Measurements from ENCODE around the gene TXNRD1.
A peak's percentile ranks its signal among the peaks of the same experiment; 100 is the strongest.

The TXNRD1 gene

DNA sequence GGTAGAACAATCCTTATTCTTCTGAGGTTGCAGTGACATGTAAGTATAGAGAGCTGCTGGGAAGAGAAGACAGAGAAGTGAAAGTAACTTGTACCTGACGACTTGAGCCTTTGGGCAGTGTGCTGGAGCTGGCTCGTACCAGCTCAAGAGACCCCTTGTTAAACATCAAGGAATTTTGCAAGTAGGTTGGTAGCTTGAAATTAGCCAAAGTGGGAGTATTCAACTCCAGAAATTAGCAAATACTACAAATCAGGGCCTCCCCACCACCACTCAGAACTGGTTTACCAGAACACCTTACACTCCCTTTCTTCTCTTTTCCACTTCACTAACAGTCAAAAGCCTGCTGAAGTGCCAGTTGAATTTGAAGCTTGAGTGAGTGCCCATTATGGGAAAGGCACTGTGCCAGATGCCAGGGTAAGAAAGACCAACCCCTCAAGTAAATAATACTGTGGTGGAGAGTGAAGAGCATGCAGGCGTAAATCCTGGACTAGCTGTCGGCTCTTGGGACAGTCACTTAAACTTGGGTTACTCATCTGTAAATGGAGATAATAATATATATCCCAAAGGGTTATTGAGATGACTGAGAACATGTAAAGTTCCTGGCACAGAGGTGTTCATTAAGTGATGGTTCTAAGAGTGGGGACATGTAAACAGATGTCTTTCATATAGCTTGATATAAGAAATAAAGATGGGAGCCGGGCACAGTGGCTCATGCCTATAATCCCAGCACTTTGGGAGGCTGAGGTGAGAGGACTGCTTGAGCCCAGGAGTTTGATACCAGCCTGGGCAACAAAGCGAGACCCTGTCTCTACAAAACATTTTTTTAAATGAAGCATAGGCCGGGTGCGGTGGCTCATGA, 60.9 kb downstream of the TXNRD1 start:
- TF ChIP-seq, protein P1, sequence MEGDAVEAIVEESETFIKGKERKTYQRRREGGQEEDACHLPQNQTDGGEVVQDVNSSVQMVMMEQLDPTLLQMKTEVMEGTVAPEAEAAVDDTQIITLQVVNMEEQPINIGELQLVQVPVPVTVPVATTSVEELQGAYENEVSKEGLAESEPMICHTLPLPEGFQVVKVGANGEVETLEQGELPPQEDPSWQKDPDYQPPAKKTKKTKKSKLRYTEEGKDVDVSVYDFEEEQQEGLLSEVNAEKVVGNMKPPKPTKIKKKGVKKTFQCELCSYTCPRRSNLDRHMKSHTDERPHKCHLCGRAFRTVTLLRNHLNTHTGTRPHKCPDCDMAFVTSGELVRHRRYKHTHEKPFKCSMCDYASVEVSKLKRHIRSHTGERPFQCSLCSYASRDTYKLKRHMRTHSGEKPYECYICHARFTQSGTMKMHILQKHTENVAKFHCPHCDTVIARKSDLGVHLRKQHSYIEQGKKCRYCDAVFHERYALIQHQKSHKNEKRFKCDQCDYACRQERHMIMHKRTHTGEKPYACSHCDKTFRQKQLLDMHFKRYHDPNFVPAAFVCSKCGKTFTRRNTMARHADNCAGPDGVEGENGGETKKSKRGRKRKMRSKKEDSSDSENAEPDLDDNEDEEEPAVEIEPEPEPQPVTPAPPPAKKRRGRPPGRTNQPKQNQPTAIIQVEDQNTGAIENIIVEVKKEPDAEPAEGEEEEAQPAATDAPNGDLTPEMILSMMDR (IDR thresholded peaks at IDR 0.05; ENCODE audit: low read depth, low read length) = no peak
- DNase-seq (ENCODE audit: low read depth in 2 of 2) = no peak
- H3K4me3 ChIP-seq (replicated peaks in 1 of 2; ENCODE audit: low read depth in 2 of 2, low read length in 2 of 2) = no peak overlapping the region

DNA sequence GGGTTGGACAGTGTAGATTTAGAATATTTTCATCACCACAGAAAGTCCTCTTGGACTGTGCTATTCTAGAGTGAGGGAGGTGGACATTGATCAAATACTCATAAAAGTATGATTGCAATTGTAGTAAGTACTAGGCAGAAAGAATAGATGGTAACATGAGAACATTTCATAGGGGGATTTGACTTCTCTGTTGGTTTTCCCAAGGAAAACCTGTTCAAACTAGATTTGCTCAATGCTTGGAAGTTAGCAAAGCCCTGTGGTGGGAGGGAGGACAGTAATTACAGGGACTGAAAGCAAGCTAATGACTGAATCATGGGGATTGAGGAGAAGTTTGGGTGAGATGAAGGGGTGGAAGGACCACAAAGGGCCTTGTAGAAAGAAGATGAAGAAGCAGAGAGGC, 63.6 kb downstream of the TXNRD1 start:
- no peak for DNase-seq (ENCODE audit: low read depth in 2 of 2)
- TF ChIP-seq, protein P1 (IDR thresholded peaks at IDR 0.05; ENCODE audit: low read depth, low read length) = no peak
- no peak overlapping the region for H3K4me3 ChIP-seq (replicated peaks in 1 of 2; ENCODE audit: low read depth in 2 of 2, low read length in 2 of 2)

DNA sequence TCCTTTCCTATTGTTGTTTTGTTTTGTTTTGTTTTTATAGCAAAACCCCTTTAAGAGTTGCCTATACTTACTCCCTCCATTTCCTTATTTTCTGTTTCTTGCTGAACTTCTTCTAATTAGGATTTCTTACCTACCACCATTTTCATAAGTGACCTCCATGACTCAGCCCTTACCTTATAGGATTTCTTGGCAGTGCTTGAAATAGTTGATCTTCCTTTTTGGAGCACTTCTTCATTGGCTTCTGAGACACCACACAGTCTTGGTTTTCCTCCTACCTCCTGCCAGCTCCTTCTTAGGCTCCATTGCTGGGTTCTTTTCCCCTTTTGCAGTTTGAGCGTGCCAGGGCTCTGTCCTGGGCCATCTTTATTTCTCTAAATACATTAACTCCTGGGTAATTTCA, 64.5 kb downstream of the TXNRD1 start:
- no peak overlapping the region for H3K4me3 ChIP-seq (replicated peaks in 1 of 2; ENCODE audit: low read depth in 2 of 2, low read length in 2 of 2)
- TF ChIP-seq, protein P1 (IDR thresholded peaks at IDR 0.05; ENCODE audit: low read depth, low read length) = no peak
- no peak for DNase-seq (ENCODE audit: low read depth in 2 of 2)

GRCh38 chr12:104280717-104281458, 65.3 kb downstream of the TXNRD1 start:
- TF ChIP-seq, protein P1 (IDR thresholded peaks at IDR 0.05; ENCODE audit: low read depth, low read length) = no peak
- no peak overlapping the region for H3K4me3 ChIP-seq (replicated peaks in 1 of 2; ENCODE audit: low read depth in 2 of 2, low read length in 2 of 2)
- DNase-seq (ENCODE audit: low read depth in 2 of 2) = peak; percentile 91 to 94

GRCh38 chr12:104281636-104282035, 66.1 kb downstream of the TXNRD1 start:
- peak in 1 of 2 donors; percentile 51 for DNase-seq (ENCODE audit: low read depth in 2 of 2)
- TF ChIP-seq, protein P1 (IDR thresholded peaks at IDR 0.05; ENCODE audit: low read depth, low read length) = no peak
- no peak overlapping the region for H3K4me3 ChIP-seq (replicated peaks in 1 of 2; ENCODE audit: low read depth in 2 of 2, low read length in 2 of 2)

GRCh38 chr12:104282109-104282508, 66.5 kb downstream of the TXNRD1 start:
- TF ChIP-seq, protein P1 (IDR thresholded peaks at IDR 0.05; ENCODE audit: low read depth, low read length) = no peak
- H3K4me3 ChIP-seq (replicated peaks in 1 of 2; ENCODE audit: low read depth in 2 of 2, low read length in 2 of 2) = no peak overlapping the region
- peak in 1 of 2 donors; percentile 72 for DNase-seq (ENCODE audit: low read depth in 2 of 2)

Data from cardiac fibroblast (primary cell).